CD1c-positive myeloid dendritic cell (primary cell): ENCODE data around the gene GRB10.

ENCODE experiments used
- DNase-seq: peaks from one replicate; pipeline ENCODE4 v3.0.0-alpha.2; 2016; ENCODE audit errors: extremely low spot score

Gene GRB10

GRCh38 chr7:50688226-50688590 is 94.5 kb downstream of the GRB10 start:
- no peak for DNase-seq

- no peak for DNase-seq
Observed at GRCh38 chr7:50687575-50688225, 95.0 kb downstream of the GRB10 start.

DNA sequence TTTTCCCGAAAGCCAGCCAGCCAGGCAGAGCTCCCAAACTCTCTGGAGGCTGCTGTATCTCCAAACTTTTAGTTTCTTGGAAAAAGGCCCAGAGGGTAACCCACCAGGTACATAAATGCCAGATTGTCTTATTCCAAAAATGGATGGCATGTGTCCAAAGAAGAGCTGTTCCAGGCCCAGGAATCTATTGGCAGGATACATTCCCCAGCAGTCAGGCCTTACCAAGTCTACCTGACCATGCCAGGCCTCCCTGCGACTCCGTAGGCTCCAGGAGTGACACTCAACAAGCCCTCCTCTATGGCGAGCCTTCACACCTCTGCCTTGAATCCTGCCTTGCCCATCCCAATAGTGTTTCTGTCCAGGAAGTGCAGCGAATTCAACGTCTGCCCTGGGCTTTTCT is 95.6 kb downstream of the GRB10 start:
- DNase-seq = no peak

DNA sequence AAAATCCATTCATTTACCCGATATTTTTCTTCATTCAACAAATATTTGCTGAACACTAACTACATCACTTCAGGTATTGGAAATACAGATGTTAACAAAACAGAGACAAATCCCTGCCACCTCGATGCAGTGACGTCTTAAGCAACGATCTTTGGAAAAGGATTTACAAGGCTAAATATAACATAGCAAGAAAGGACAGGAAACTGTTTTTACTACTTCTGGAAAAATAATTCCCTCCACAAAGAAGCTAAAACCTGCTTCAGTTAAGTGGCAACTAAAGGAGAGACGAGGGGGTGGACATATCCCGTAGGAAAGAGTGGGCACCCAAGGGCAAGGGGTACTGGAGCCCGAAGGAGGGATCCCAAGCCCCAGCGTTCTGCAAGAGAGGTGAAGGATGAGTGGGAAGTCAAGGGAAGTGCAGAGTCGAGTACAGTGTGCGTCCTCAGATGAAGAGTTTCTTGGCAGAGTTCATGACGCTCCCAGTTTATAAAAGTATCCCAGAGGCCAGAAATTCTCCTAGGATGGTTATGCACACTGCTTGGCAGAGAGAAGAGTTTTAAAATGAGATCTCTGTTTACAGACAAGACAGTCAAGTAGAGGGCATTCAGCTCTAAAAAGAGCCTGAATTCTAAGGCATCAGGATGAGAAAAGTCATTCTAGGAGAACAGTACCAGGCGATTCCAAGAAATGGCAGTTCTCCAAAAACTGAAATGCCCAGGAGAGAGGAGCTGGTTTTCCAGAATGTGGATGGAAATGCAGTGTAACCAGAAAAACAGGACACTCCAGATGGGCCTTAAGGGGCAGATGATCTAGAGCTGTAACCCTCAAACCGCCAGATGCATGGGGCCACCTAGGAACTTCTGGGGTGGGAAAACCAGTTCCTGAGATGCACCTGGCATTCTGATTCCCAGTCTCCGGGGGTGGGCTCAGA is 97.3 kb downstream of the GRB10 start:
- no peak for DNase-seq

GRCh38 chr7:50684713-50685075 is 98.0 kb downstream of the GRB10 start:
- no peak for DNase-seq

DNA sequence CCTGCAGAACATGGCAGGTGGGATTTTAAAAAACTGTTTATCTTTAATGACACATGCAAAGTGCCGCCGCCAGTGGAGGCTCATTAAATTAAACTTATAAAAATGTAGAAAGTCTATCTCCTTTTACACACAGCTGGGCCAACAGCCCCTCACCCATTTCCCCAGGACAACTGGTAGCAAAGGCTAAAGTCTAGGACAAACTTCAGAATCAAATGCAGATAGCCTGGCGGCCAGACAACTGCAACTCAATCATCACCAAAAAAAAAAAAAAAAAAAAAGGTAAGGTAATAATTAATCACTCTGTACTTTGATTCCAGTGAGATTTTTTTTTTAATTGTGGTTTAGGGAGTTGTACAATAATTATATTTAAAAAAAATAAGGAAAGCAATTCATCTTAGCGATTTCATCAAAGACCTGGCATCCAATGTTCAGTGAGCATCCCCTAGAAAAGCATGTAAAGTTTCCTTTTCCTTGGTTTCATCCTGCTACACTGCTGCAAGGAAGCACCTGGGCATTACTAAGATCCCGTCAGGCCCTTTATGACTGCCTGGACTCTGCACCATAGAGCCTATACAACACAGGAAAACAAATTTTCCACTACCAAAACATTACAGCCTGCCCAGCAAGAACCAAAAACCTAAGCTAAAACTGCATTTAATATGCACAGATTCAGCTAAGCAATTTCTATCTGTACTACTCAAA is 98.5 kb downstream of the GRB10 start:
- no peak for DNase-seq

GRCh38 chr7:50682573-50682972 is 100.1 kb downstream of the GRB10 start:
- DNase-seq = no peak

GRCh38 chr7:50682079-50682478 is 100.6 kb downstream of the GRB10 start:
- DNase-seq = no peak

DNA sequence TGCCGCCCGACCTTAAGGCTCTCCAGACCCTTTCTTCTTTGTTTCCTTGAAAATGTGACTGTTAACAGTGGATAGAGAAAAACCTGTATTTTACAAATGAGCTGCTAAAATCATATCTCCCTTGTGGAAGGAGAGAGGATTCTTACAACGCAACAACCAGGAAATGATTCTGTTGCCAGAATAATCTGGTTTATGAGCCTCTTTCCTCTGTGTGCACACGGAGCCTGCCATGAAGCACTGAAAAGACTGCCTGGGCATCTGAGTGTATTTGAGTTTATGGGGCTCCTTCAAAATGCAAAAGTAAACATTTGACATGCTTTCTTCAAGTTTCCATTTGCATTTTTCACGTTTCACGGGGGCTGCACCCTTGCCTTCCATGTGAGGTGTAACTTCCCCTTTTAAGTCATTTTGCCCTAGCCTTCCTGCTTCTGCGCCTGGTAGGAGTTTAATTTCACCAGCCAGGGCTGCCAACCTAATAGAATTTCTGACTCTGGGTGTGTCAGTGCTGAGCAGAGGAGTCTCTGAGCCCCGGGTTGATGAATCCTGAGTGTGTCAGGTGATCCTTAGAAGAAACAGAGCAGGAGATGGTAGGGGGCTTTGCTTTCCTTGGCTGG is 101.2 kb downstream of the GRB10 start:
- peak; percentile 16 for DNase-seq

- peak; percentile 65 for DNase-seq
Observed at GRCh38 chr7:50679218-50680007, 103.3 kb downstream of the GRB10 start.

DNA sequence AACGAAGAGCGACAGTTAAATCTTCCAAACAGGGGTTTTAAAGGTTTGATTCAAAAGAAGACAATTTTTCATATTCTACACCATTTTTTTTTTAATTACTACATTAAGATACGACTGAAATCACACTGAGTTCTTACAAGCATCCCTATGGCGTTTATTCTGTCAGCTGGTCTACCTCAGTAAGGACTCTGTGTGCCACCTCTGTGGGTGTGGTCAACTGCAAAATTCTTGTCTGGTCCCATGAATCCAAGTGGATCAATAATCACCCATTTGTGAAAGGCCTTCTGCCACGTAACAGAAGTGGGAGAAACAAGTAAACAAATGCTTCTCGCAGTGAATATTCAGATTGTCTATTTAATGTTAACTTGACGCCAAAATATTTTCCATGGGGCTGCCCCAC is 104.1 kb downstream of the GRB10 start:
- DNase-seq = no peak

DNA sequence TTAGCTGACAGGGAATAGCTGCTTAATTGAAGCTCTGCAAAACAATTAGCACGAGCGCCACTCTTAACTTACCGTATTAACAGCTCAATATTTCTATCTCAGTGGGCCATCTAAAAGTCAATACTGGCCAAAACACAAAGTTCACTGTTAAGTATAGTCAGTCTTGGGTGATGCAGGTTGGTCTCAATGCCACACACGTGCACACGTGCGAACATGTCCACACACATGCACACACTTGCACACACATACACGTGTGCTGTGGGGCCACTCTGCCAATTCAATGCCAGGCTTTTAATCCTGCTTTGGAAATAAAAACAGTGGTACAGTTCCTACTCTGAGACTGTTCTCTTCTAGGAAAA is 105.1 kb downstream of the GRB10 start:
- DNase-seq = no peak

DNA sequence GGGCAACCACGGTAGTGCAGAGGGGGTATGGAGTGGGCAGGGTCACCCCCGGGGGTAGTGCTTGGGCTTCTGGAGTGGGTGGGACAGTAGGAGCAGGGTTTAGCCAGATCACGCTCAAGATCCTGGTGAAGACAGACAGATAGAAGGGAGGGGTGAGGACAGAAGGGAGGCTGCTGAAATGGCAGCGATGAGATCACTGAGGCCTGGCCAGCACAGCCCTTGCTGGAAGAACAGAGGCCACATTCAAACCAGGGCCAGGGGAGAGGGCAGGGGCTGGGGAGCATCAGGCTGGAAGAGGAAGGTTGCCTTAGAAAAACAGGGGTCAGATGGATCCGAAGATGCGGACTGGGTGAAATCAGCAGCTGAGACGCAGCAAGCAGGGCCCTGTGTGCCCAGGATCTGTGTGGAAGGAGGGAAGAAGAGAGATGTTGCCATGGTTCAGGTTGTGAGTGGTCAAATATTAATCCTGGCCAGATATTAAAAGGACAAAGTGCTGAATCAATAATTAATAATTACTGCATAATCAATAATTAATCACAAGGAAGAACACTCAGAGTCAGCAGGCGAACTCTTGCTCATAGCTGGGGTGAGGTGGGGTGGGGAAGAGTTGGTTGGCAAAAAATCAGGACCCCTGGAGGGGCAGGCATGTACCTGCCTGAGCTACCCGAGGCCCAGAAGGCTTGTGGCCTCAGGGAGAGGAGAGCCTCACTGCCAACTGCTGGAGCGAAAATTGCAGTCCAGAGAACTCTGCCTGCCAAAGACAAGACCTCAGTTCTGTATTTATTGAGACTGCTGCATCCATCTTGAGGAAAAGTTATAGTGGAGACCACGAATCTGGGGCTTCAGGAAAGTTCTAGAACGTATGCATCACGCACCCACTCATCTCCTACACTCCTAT is 105.7 kb downstream of the GRB10 start:
- no peak for DNase-seq

- no peak for DNase-seq
Observed at GRCh38 chr7:50676079-50676478, 106.6 kb downstream of the GRB10 start.

GRCh38 chr7:50674896-50675835 is 107.5 kb downstream of the GRB10 start:
- DNase-seq = no peak

- no peak for DNase-seq
Observed at GRCh38 chr7:50674299-50674698, 108.4 kb downstream of the GRB10 start.

- DNase-seq = no peak
Observed at GRCh38 chr7:50673096-50673495, 109.6 kb downstream of the GRB10 start.

- no peak for DNase-seq
Observed at GRCh38 chr7:50672045-50672444, 110.7 kb downstream of the GRB10 start.

DNA sequence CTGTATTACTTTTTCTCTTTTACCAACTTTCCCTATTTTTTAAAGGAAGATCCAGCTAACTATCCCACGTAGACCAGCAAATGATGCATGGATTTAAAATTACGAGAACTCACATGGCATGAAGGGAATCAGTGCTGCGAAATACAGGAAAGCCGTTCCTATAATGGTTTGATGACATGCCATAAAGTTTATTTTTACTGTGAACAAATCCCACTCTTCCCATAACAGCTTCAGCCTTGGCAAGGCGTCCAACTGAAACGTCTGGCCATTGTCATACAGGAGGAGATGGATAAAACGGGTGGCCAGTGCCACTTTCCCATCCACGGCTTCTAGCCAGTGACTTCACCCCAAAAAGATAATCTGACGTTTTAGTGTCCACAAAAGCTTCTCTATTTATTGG is 111.3 kb downstream of the GRB10 start:
- DNase-seq = no peak
